Mucosa of gallbladder (tissue), 1 donor: ENCODE data around the gene SLC25A29. TPM values are rescaled to one million over a fixed set of nuclear protein-coding genes. Genes with fewer than 3 reads are reported as not detected.
"Not testable (repeated sequence)": the region's sequence is repeated elsewhere in the genome, so short reads cannot be mapped to it uniquely, and the experiment has no call there.

ENCODE experiments used
- DNase-seq: peaks from one replicate; pipeline ENCODE4 v3.0.0-alpha.2; 2020; ENCODE audit warnings: low spot score
- total RNA-seq: library from RNA; stranded (reverse); gene quantifications from one replicate; pipeline ENCODE4 v1.2.1, GENCODE V29; 2021
- donor health status: DM: no; HTN: no; CAD: no.

The SLC25A29 gene, protein sequence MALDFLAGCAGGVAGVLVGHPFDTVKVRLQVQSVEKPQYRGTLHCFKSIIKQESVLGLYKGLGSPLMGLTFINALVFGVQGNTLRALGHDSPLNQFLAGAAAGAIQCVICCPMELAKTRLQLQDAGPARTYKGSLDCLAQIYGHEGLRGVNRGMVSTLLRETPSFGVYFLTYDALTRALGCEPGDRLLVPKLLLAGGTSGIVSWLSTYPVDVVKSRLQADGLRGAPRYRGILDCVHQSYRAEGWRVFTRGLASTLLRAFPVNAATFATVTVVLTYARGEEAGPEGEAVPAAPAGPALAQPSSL
- total RNA-seq: 165 TPM

- DNase-seq: peak; percentile 88
These were observed at the start of gene SLC25A29 for GRCh38 chr14:100306101-100306997. Gene SLC25A29 (minus strand): TSS chr14:100306444. CDS start chr14:100306232, 212 bp downstream.

- no peak for DNase-seq
These were observed 44.7 kb upstream of the SLC25A29 start for GRCh38 chr14:100350986-100351385.

DNA sequence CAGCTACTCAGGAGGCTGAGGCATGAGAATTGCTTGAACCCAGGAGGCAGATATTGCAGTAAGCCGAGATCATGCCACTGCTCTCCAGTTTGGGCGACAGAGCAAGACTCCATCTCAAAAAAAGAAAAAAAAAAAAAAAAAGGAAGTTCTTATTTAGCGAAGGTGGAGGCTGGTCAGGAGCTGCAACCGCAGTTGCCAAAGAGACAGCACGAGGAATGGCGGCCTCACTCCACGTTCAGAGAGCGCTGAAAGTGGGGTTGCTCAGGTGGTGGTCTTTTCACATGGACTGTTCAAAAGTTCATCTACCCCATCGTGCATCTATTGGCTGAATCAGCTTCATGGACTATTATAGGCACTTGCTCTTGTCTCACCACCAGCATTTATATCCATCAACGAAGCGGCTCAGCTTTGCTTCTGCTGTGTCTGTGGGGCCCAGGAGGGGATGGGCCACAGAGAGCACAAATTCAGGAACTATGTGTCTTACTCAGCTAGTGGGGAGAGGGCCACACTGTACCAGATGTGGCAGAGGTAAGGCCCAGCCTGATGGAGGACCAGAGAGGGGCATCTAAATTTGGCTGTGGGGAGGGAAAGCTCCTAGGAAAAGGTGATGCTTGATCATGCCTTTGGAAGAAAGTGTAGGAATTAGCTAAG lies 44.2 kb upstream of the SLC25A29 start:
- DNase-seq: no peak

GRCh38 chr14:100348784-100349685 lies 42.8 kb upstream of the SLC25A29 start:
- DNase-seq: no peak

GRCh38 chr14:100348253-100348729 lies 42.0 kb upstream of the SLC25A29 start:
- DNase-seq: no peak

DNA sequence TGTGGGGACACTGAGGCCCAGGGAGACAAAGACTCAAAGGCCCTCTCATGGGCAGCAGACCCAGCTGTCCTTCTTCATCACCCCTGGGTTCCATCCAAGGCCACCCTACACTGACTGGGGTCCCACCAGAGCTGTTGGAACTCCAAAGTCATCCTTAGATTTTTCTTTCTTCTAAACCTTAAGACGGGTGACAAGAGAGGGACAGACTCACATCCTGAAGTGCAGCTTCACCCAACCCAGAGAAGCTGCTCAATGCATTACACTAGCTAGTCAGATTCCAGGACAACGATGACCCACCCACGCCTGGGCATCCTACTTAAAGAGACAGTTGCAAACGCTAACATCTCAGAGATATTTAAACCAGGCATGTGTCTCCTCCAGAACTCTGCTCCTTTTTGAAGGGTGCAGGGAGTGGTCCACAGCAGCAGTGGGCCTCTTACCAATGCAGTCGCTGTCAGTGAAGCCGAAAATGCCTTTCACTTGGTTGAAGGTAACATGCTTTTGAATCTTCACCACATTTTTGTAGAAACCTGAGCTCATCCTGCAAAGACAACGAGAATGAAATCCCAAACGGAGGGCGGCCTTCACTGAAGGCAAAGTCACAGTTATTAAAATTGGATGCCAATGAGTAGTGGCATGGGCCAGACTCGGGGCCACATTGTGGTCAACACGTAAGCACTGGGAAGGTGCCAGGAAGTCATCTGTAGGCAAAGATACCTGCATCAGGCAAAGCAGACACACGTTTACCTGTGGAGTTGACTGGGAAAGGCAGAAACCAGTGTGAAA lies 40.3 kb upstream of the SLC25A29 start:
- DNase-seq: no peak

GRCh38 chr14:100345711-100346110 lies 39.5 kb upstream of the SLC25A29 start:
- no peak for DNase-seq

- DNase-seq: not testable (repeated sequence)
These were observed 38.4 kb upstream of the SLC25A29 start for GRCh38 chr14:100344657-100345056.

GRCh38 chr14:100342826-100343225 lies 36.6 kb upstream of the SLC25A29 start:
- not testable (repeated sequence) for DNase-seq

GRCh38 chr14:100342195-100342594 lies 36.0 kb upstream of the SLC25A29 start:
- no peak for DNase-seq

GRCh38 chr14:100341301-100342031 lies 35.2 kb upstream of the SLC25A29 start:
- peak; percentile 51 for DNase-seq

DNA sequence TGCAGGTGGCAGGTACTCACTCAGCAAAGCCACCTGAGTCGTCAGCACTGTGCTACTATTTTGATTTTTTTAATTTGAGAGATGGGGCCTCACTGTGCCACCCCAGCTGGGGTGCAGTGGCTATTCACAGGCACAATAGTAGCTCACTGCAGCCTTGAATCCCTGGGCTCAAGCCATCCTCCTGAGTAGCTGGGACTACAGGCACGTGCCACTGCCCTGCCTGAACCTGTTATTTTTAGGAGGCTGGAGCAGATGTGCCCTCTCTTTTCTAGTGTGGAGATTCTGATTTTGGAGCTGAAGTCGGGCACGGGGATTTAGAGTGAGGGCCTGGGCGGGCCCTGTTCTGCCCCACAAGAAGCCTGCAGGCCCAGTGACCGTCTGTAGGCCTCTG lies 34.2 kb upstream of the SLC25A29 start:
- no peak for DNase-seq

- no peak for DNase-seq
These were observed 33.6 kb upstream of the SLC25A29 start for GRCh38 chr14:100339766-100340422.

GRCh38 chr14:100336618-100337530 lies 30.6 kb upstream of the SLC25A29 start:
- no peak for DNase-seq

DNA sequence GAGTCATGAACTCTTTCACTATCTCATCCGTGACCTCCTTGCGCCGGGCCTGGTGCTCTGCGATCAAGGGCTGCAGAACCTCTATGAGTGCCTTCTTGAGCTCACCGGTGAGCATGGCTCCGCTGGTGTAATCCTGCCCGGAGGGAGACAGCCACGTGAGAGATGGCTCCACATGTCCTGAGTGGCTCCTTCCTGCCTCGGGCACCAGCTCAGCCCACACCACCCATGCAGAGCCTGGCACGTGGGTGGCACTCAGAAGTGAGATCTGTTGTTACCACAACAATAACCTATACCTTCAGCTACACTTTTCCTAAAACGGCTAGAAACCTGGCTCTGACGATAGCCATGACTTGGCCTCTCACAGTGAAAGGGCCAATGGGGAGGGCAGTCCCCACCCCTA lies 28.7 kb upstream of the SLC25A29 start:
- DNase-seq: no peak

GRCh38 chr14:100333827-100334226 lies 27.6 kb upstream of the SLC25A29 start:
- no peak for DNase-seq

GRCh38 chr14:100333311-100333710 lies 27.1 kb upstream of the SLC25A29 start:
- DNase-seq: no peak

GRCh38 chr14:100332797-100333196 lies 26.6 kb upstream of the SLC25A29 start:
- no peak for DNase-seq
